ENCODE data around the gene INHBE. TPM values are rescaled to one million over a fixed set of nuclear protein-coding genes. Genes with fewer than 3 reads are reported as not detected.

Gene INHBE
- total and polyA plus RNA-seq, 2 experiments from 2014 or later, result 5.6 to 29.0 TPM

- TF ChIP-seq, protein P1, sequence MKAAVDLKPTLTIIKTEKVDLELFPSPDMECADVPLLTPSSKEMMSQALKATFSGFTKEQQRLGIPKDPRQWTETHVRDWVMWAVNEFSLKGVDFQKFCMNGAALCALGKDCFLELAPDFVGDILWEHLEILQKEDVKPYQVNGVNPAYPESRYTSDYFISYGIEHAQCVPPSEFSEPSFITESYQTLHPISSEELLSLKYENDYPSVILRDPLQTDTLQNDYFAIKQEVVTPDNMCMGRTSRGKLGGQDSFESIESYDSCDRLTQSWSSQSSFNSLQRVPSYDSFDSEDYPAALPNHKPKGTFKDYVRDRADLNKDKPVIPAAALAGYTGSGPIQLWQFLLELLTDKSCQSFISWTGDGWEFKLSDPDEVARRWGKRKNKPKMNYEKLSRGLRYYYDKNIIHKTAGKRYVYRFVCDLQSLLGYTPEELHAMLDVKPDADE (IDR thresholded peaks at IDR 0.05), result no peak
- no peak for TF ChIP-seq REST (IDR thresholded peaks at IDR 0.05; ENCODE audit: unreplicated experiment)
- no peak for TF ChIP-seq NANOG (IDR thresholded peaks at IDR 0.05; ENCODE audit: borderline replicate concordance)
- TF ChIP-seq EZH2 (IDR thresholded peaks at IDR 0.05; ENCODE audit: low read depth, unreplicated experiment), result no peak
- TF ChIP-seq ZNF331 (CRISPR knock-in tag; IDR thresholded peaks at IDR 0.05; ENCODE audit: low read depth), result no peak
- no peak for TF ChIP-seq JUNB (IDR thresholded peaks at IDR 0.05; ENCODE audit: unreplicated experiment)
These were observed 1.1 kb downstream of the INHBE start (continued) for GRCh38 chr12:57456145-57456700.

DNA sequence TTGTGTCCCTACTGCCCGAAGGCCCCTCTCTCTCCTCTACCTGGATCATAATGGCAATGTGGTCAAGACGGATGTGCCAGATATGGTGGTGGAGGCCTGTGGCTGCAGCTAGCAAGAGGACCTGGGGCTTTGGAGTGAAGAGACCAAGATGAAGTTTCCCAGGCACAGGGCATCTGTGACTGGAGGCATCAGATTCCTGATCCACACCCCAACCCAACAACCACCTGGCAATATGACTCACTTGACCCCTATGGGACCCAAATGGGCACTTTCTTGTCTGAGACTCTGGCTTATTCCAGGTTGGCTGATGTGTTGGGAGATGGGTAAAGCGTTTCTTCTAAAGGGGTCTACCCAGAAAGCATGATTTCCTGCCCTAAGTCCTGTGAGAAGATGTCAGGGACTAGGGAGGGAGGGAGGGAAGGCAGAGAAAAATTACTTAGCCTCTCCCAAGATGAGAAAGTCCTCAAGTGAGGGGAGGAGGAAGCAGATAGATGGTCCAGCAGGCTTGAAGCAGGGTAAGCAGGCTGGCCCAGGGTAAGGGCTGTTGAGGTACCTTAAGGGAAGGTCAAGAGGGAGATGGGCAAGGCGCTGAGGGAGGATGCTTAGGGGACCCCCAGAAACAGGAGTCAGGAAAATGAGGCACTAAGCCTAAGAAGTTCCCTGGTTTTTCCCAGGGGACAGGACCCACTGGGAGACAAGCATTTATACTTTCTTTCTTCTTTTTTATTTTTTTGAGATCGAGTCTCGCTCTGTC, 1.8 kb downstream of the INHBE start:
- H2AFZ ChIP-seq, result no peak overlapping the region
- H4K20me1 ChIP-seq (replicated peaks; ENCODE audit: insufficient read depth), result no peaks in the 10 kb centered on the region
- Mint-ChIP-seq H3K4me3 (peak overlapping the region; percentile 82), H3K36me3 (ENCODE audit: low read depth) (peaks cover 23% of the 10 kb centered on the region), H3K4me1 (peaks cover 57% of the 10 kb centered on the region), H3K27me3 (ENCODE audit: insufficient read depth, low read depth, poor library complexity) (peaks cover 41% of the 10 kb centered on the region), H3K9me3 (no peaks in the 10 kb centered on the region; the same call in 2 of the 3 replicates), H3K27ac (peak overlapping the region; percentile 77; the same call in 1 of the 2 replicates)
- H3K36me3 ChIP-seq (ENCODE audit: insufficient read depth), result no peaks in the 10 kb centered on the region
- H3K4me2 ChIP-seq, result peak overlapping the region; percentile 99
- ATAC-seq, result no peak
- H3K79me2 ChIP-seq (replicated peaks; ENCODE audit: insufficient read depth), result peaks cover 23% of the 10 kb centered on the region
- peak overlapping the region; percentile 96; the same call in 1 of the 2 replicates for H3K27ac ChIP-seq (ENCODE audit: low read depth)
- no peaks in the 10 kb centered on the region for H3K27me3 ChIP-seq (ENCODE audit: insufficient read depth)
- peaks cover 25% of the 10 kb centered on the region for H3F3A ChIP-seq (replicated peaks; ENCODE audit: low read depth)
- peaks cover 54% of the 10 kb centered on the region for H3K4me1 ChIP-seq (ENCODE audit: insufficient read depth)
- H3K4me3 ChIP-seq, result peak overlapping the region; percentile 86
- H3K9me2 ChIP-seq (ENCODE audit: insufficient read depth), result no peaks in the 10 kb centered on the region
- no peak for DNase-seq (ENCODE audit: low spot score)
- no peak for TF ChIP-seq ZNF114 (CRISPR knock-in tag; IDR thresholded peaks at IDR 0.05)
- TF ChIP-seq, protein P1 (IDR thresholded peaks at IDR 0.05), result no peak
- no peak for TF ChIP-seq EZH2phosphoT487 (IDR thresholded peaks at IDR 0.05; ENCODE audit: unreplicated experiment)
- no peak for TF ChIP-seq NANOG (IDR thresholded peaks at IDR 0.05; ENCODE audit: borderline replicate concordance)
- TF ChIP-seq, protein P2, sequence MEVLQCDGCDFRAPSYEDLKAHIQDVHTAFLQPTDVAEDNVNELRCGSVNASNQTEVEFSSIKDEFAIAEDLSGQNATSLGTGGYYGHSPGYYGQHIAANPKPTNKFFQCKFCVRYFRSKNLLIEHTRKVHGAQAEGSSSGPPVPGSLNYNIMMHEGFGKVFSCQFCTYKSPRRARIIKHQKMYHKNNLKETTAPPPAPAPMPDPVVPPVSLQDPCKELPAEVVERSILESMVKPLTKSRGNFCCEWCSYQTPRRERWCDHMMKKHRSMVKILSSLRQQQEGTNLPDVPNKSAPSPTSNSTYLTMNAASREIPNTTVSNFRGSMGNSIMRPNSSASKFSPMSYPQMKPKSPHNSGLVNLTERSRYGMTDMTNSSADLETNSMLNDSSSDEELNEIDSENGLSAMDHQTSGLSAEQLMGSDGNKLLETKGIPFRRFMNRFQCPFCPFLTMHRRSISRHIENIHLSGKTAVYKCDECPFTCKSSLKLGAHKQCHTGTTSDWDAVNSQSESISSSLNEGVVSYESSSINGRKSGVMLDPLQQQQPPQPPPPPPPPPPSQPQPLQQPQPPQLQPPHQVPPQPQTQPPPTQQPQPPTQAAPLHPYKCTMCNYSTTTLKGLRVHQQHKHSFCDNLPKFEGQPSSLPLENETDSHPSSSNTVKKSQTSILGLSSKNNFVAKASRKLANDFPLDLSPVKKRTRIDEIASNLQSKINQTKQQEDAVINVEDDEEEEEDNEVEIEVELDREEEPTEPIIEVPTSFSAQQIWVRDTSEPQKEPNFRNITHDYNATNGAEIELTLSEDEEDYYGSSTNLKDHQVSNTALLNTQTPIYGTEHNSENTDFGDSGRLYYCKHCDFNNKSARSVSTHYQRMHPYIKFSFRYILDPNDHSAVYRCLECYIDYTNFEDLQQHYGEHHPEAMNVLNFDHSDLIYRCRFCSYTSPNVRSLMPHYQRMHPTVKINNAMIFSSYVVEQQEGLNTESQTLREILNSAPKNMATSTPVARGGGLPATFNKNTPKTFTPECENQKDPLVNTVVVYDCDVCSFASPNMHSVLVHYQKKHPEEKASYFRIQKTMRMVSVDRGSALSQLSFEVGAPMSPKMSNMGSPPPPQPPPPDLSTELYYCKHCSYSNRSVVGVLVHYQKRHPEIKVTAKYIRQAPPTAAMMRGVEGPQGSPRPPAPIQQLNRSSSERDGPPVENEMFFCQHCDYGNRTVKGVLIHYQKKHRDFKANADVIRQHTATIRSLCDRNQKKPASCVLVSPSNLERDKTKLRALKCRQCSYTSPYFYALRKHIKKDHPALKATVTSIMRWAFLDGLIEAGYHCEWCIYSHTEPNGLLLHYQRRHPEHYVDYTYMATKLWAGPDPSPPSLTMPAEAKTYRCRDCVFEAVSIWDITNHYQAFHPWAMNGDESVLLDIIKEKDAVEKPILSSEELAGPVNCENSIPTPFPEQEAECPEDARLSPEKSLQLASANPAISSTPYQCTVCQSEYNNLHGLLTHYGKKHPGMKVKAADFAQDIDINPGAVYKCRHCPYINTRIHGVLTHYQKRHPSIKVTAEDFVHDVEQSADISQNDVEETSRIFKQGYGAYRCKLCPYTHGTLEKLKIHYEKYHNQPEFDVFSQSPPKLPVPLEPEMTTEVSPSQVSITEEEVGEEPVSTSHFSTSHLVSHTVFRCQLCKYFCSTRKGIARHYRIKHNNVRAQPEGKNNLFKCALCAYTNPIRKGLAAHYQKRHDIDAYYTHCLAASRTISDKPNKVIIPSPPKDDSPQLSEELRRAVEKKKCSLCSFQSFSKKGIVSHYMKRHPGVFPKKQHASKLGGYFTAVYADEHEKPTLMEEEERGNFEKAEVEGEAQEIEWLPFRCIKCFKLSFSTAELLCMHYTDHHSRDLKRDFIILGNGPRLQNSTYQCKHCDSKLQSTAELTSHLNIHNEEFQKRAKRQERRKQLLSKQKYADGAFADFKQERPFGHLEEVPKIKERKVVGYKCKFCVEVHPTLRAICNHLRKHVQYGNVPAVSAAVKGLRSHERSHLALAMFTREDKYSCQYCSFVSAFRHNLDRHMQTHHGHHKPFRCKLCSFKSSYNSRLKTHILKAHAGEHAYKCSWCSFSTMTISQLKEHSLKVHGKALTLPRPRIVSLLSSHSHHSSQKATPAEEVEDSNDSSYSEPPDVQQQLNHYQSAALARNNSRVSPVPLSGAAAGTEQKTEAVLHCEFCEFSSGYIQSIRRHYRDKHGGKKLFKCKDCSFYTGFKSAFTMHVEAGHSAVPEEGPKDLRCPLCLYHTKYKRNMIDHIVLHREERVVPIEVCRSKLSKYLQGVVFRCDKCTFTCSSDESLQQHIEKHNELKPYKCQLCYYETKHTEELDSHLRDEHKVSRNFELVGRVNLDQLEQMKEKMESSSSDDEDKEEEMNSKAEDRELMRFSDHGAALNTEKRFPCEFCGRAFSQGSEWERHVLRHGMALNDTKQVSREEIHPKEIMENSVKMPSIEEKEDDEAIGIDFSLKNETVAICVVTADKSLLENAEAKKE (CRISPR knock-in tag; IDR thresholded peaks at IDR 0.05), result no peak
